Spleen (tissue), 11 donors: ENCODE data around the gene ULK2. TPM values are rescaled to one million over a fixed set of nuclear protein-coding genes. Genes with fewer than 3 reads are reported as not detected.

Experiments used
- DNase-seq: peaks from one replicate; pipeline ENCODE4 v3.0.0-alpha.2; 2020
- H3K27ac ChIP-seq, 8 donors: fragments of 200-600 bp; sonication (generic) in 7 of 8; 1 replicate in 4 of 8; 2 replicates in 4 of 8; pipeline versions ENCODE4 v1.5.0 to v1.8.0; 2016 to 2021; ENCODE audit warnings: inconsistent platforms in 4 of 8, mild to moderate bottlenecking in 4 of 8, moderate library complexity in 1 of 8
- H3K27me3 ChIP-seq, 7 donors: fragments of 200-600 bp; sonication (generic) in 6 of 7; replicated peaks in 1 of 7; 1 replicate in 4 of 7; 2 replicates in 3 of 7; pipeline versions ENCODE4 v1.5.0 to v1.8.0; 2016 to 2021; ENCODE audit warnings: inconsistent platforms in 3 of 7, mild to moderate bottlenecking in 1 of 7
- H3K36me3 ChIP-seq, 6 donors: fragments of 200-600 bp; sonication (generic) in 5 of 6; 1 replicate in 4 of 6; 2 replicates in 2 of 6; pipeline versions ENCODE4 v1.5.0 to v1.8.0; 2016 to 2021; ENCODE audit warnings: inconsistent platforms in 2 of 6
- H3K4me1 ChIP-seq, 6 donors: fragments of 200-600 bp; sonication (generic) in 5 of 6; 1 replicate in 3 of 6; 2 replicates in 3 of 6; pipeline versions ENCODE4 v1.5.0 to v1.8.0; 2016 to 2021; ENCODE audit warnings: inconsistent platforms in 3 of 6
- H3K4me3 ChIP-seq, 8 donors: fragments of 200-600 bp; sonication (generic) in 7 of 8; 1 replicate in 4 of 8; 2 replicates in 4 of 8; pipeline versions ENCODE4 v1.5.0 to v1.8.0; 2016 to 2021; ENCODE audit warnings: inconsistent platforms in 4 of 8, mild to moderate bottlenecking in 4 of 8, moderate library complexity in 2 of 8
- H3K9me3 ChIP-seq, 8 donors: fragments of 200-600 bp; sonication (generic) in 7 of 8; 1 replicate in 4 of 8; 2 replicates in 4 of 8; pipeline versions ENCODE4 v1.5.0 to v1.8.0; 2016 to 2021; ENCODE audit warnings: inconsistent platforms in 4 of 8
- CTCF ChIP-seq, 11 experiments: fragments of 200-600 bp in 7 of 11; fragments of 450-650 bp in 4 of 11; sonication (generic) in 4 of 11; IDR thresholded peaks in 8 of 11; conservative IDR thresholded peaks in 3 of 11; 1 replicate in 7 of 11; 2 replicates in 4 of 11; pipeline versions ENCODE4 v1.4.0 to v1.8.0; 2016 to 2021; ENCODE audit warnings: antibody characterized with exemption in 11 of 11, inconsistent platforms in 4 of 11, mild to moderate bottlenecking in 1 of 11
- POLR2A ChIP-seq, 3 donors: fragments of 450-650 bp; IDR thresholded peaks; one replicate each; pipeline ENCODE4 v1.5.1; 2017; ENCODE audit warnings: antibody characterized with exemption in 3 of 3, mild to moderate bottlenecking in 1 of 3
- POLR2AphosphoS5 ChIP-seq, 3 donors: sonication (generic); formaldehyde crosslinking; IDR thresholded peaks; one replicate each; pipeline ENCODE4 v1.5.1; 2017; ENCODE audit warnings: antibody characterized with exemption in 3 of 3
- WGBS, 5 donors: extraction: QIAGEN DNeasy Blood & Tissue Kit in 3 of 5; methylation state at CpG; one replicate each; pipeline versions ENCODE4 v1.1.5 to v1.1.7; 2013 to 2018; 5-methylcytosine and 5-hydroxymethylcytosine counted together
- intact Hi-C: fragments of 100-400 bp; cut with DNase I; formaldehyde crosslinking; loops from one replicate; pipeline ENCODE4 v1.15.0; 2023; ENCODE audit warnings: low total_unique reads
- polyA plus RNA-seq, 3 donors: library from polyadenylated mRNA; stranded (reverse); fragments of 200-250 nt; gene quantifications; one replicate each; pipeline ENCODE4 v1.2.1, GENCODE V29; 2013
- total RNA-seq, 7 donors: library from RNA; depleted of rRNA in 3 of 7; stranded (reverse); fragments of >200 nt in 3 of 7; fragmentation: NEBNext Ultra II Directional in 4 of 7; extraction: Animal tissue kit (Norgen Biotek cat#: 25700) in 4 of 7; gene quantifications; one replicate each; pipeline versions ENCODE4 v1.1.0 to v1.2.1, GENCODE V29; 2016 to 2021
- donor health status: healthy with polysubstance abuse.
- donor health status: DM: no; HTN: no; CAD: no; lungs with moderate emphysema.
- donor health status: DM: no; HTN: no; CAD: no.
- donor health status: Bipolar disorder and iron deficiency.
- donor health status: healthy.
- donor health status: DM: no; HTN: no; CAD: no.
- donor health status: DM: yes; HTN: yes; CAD: no.

ULK2 gene
- total and polyA plus RNA-seq, 10 donors: 2.7 to 20.9 (median 14.0) TPM

- Histone ChIP-seq H3K36me3 (no peaks in the 10 kb centered on the region), H3K4me1 (peaks cover 8 to 32% (median 21%) of the 10 kb centered on the region in 6 donors), H3K27ac (no peak overlapping the region), H3K4me3 (no peak overlapping the region), H3K27me3 (no peaks in the 10 kb centered on the region), H3K9me3 (no peaks in the 10 kb centered on the region)
- no peak for TF ChIP-seq POLR2A (IDR thresholded peaks at IDR 0.05)
- no peak for TF ChIP-seq CTCF (IDR thresholded peaks at IDR 0.05 in 8 of 11, conservative IDR thresholded peaks at IDR 0.05 in 3 of 11)
- TF ChIP-seq POLR2AphosphoS5 (IDR thresholded peaks at IDR 0.05): no peak
- intact Hi-C loops: no loop called here
- 85 to 98% (median 93%) methylated on average over 6 of the region's 6 CpGs for WGBS, 5 donors
- DNase-seq: no peak
Measured at GRCh38 chr17:19729900-19730299, 137.8 kb downstream of the ULK2 start.

DNA sequence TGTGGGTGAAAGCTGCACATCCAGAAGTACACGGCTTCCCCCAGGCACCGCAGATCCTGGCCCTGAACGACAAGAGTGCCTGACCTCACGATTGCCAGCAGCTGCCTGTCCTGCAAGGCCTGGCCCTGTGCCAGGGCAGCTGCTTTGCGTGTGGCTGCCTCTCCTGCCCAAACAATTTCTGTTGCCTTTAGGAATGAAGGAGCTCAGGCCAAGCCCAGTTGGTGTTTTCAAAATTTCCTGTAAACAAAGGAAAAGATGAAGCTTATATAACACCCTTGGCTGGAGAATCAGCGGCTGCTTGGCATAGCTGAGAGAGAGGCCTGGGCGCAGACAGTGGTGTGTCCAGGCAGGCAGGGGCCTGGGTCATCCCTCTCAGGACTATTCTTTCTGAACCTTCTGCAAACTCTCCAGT is 139.6 kb downstream of the ULK2 start:
- DNase-seq: peak; percentile 85
- H3K27me3 ChIP-seq: no peaks in the 10 kb centered on the region
- H3K27ac ChIP-seq: peak overlapping the region in 7 of 8 donors; percentile 2 to 82 (median 66)
- no peaks in the 10 kb centered on the region for H3K36me3 ChIP-seq
- no peak overlapping the region for H3K4me3 ChIP-seq
- peaks cover 13 to 43% (median 32%) of the 10 kb centered on the region in 6 donors for H3K4me1 ChIP-seq
- WGBS, 5 donors: 21 to 46% (median 25%) methylated on average over 6 to 7 of the region's 7 CpGs
- intact Hi-C loops: no loop called here
- TF ChIP-seq POLR2AphosphoS5 (IDR thresholded peaks at IDR 0.05) (peak; percentile 81 to 84 (median 84)), CTCF (IDR thresholded peaks at IDR 0.05 in 8 of 11, conservative IDR thresholded peaks at IDR 0.05 in 3 of 11) (no peak), POLR2A (IDR thresholded peaks at IDR 0.05) (no peak)
- no peaks in the 10 kb centered on the region for H3K9me3 ChIP-seq

DNA sequence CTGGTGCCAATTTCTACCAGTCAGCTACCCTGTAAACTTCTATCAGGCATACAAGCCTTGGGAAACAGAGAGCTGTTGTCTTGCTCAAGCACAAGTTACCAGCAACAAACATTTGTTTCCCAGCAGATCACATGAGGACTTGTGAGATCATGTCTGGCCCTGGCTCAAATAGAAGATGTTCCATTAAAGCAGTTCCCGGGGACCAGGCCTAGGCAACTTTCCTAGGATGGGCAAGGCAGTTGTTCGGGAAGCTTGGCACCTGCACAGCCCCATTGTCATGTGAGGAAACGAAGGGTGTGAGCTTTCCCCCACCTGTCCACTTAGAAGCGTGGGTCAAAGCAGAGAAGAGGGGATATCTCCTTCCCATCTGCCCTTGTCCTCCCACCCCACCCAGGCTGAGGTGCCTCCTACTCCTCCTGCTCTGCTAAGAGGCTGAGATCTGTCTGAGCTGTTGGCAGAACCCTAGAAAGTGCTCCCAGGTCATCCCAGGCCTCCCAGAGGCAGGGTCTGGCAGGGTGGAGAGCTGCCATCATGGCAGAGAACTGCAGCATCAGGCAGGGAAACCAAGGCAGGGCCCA is 140.1 kb downstream of the ULK2 start:
- no peaks in the 10 kb centered on the region for H3K36me3 ChIP-seq
- no peak for DNase-seq
- TF ChIP-seq POLR2A (IDR thresholded peaks at IDR 0.05) (no peak), POLR2AphosphoS5 (IDR thresholded peaks at IDR 0.05) (peak in 1 of 3 donors; percentile 22)
- H3K27ac ChIP-seq: peak overlapping the region; percentile 2 to 82 (median 64)
- WGBS, 5 donors: 59 to 85% (median 73%) methylated on average over 2 to 4 of the region's 4 CpGs
- no peak overlapping the region for H3K4me3 ChIP-seq
- intact Hi-C loops: no loop called here
- no peaks in the 10 kb centered on the region for H3K27me3 ChIP-seq
- H3K4me1 ChIP-seq: peaks cover 13 to 43% (median 32%) of the 10 kb centered on the region in 6 donors
- no peaks in the 10 kb centered on the region for H3K9me3 ChIP-seq

DNA sequence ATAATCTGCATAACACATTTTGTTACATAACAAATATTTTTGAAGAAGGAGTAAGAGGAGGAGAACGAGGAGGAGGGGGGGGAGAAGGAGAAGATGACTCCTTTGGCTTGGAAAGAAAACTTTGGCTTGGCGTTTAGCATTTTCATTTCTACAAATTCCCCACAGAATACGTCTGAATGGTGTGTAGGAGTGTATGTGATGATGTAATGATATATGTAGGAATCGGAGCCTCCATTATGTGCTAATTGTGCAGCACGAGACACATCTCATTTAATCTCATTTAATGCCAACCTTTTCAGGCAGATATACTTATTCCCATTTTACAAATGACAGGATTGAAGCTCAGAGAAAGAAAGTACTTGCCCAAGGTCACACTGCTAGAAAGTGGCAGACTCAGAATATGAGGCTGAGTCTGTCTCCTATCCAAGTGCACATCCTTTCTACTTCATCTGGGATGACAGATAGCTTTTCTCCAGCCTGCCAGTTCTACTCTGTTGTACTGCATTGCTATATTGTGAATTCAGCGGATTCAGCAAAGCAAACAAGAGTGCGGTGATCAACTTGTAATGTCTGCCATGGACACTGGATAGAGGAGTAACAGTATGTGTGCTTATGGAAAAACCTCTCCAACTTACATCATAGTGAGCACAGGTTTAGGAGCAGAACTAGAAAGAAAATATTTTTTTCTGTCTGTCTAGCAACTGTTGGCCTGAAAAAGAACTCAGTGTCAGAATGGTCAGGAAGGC is 140.9 kb downstream of the ULK2 start:
- Histone ChIP-seq H3K27me3 (no peaks in the 10 kb centered on the region), H3K9me3 (no peaks in the 10 kb centered on the region), H3K4me1 (peaks cover 13 to 43% (median 32%) of the 10 kb centered on the region in 6 donors), H3K27ac (peak overlapping the region in 7 of 8 donors; percentile 44 to 82 (median 66)), H3K36me3 (no peaks in the 10 kb centered on the region), H3K4me3 (no peak overlapping the region)
- intact Hi-C loops: no loop called here
- TF ChIP-seq CTCF (IDR thresholded peaks at IDR 0.05 in 8 of 11, conservative IDR thresholded peaks at IDR 0.05 in 3 of 11) (no peak), POLR2AphosphoS5 (IDR thresholded peaks at IDR 0.05) (no peak), POLR2A (IDR thresholded peaks at IDR 0.05) (peak in 1 of 3 donors; percentile 0)
- no peak for DNase-seq
- 76 to 89% (median 85%) methylated on average over 7 of the region's 7 CpGs for WGBS, 5 donors
